ENCODE data around the gene GPD1.
A peak's percentile ranks its signal among the peaks of the same experiment; 100 is the strongest.

Gene GPD1

GRCh38 chr12:50066402-50066801, 37.4 kb upstream of the GPD1 start:
- TF ChIP-seq CTCF (IDR thresholded peaks at IDR 0.05; ENCODE audit: low read depth, low read length, missing control alignments) = no peak
- peak; percentile 58 for DNase-seq (ENCODE audit: extremely low read depth, low read depth)
- no peak overlapping the region for H3K4me3 ChIP-seq (replicated peaks; ENCODE audit: low read depth, low read length)

GRCh38 chr12:50069069-50069468, 34.7 kb upstream of the GPD1 start:
- H3K4me3 ChIP-seq (replicated peaks; ENCODE audit: low read depth, low read length) = no peak overlapping the region
- DNase-seq (ENCODE audit: extremely low read depth, low read depth) = no peak
- no peak for TF ChIP-seq CTCF (IDR thresholded peaks at IDR 0.05; ENCODE audit: low read depth, low read length, missing control alignments)

DNA sequence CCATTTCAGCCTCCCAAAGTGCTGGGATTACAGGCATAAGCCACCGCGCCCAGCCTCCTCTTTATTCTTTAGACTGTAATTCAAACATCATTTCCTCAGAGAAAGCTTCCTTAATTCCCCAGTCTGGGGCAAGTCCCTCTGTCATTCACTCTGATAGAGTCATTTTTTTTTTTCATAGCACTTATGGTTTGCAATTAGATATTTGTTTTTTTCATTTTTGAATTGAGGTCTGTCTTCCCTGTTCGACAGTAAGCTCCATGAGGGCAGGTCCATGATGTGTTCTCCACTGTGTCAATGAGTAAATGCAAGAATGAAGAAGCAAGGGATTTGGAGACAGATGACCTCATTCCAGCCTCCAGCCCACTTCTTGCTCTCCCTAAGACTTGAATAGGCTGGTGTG, 34.3 kb upstream of the GPD1 start:
- TF ChIP-seq CTCF (IDR thresholded peaks at IDR 0.05; ENCODE audit: low read depth, low read length, missing control alignments) = no peak
- no peak overlapping the region for H3K4me3 ChIP-seq (replicated peaks; ENCODE audit: low read depth, low read length)
- DNase-seq (ENCODE audit: extremely low read depth, low read depth) = no peak

- peak; percentile 99 for TF ChIP-seq CTCF (IDR thresholded peaks at IDR 0.05; ENCODE audit: low read depth, low read length, missing control alignments)
- DNase-seq (ENCODE audit: extremely low read depth, low read depth) = peak; percentile 69
- no peak overlapping the region for H3K4me3 ChIP-seq (replicated peaks; ENCODE audit: low read depth, low read length)
Measured at GRCh38 chr12:50070314-50071060, 33.3 kb upstream of the GPD1 start.

- no peak for DNase-seq (ENCODE audit: extremely low read depth, low read depth)
- TF ChIP-seq CTCF (IDR thresholded peaks at IDR 0.05; ENCODE audit: low read depth, low read length, missing control alignments) = no peak
- H3K4me3 ChIP-seq (replicated peaks; ENCODE audit: low read depth, low read length) = no peak overlapping the region
Measured at GRCh38 chr12:50072198-50072907, 31.5 kb upstream of the GPD1 start.

DNA sequence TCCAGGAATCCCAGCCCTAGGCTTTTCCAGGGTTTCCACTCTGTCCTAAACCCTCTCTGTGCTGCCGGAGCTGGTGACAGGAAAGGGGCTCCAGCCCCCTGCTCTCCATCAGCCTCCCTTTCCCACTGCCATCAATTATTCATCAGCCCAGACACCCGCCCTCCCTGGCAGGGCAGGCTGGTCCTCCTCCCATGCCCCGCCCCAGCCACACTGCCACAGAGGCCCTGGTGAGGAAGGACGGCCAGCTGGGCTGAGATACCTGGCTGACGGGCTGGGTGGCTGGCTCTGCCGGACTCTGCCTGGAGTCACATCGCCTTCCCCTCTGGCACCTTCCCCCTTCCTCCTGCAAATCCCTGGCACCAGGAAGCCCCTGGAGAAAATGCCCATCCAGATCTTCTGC, 30.6 kb upstream of the GPD1 start:
- DNase-seq (ENCODE audit: extremely low read depth, low read depth) = no peak
- no peak for TF ChIP-seq CTCF (IDR thresholded peaks at IDR 0.05; ENCODE audit: low read depth, low read length, missing control alignments)
- no peak overlapping the region for H3K4me3 ChIP-seq (replicated peaks; ENCODE audit: low read depth, low read length)
